Upper lobe of left lung (tissue), 4 donors: ENCODE measurements around the gene PPFIA4.

Experiments
- CTCF ChIP-seq, 6 experiments: fragments of 450-650 bp in 4 of 6; fragments of 200-600 bp in 2 of 6; sonication (generic) in 2 of 6; IDR thresholded peaks; one replicate each; pipeline ENCODE4 v1.5.1; 2016 to 2019; ENCODE audit warnings: antibody characterized with exemption in 6 of 6
- POLR2AphosphoS5 ChIP-seq, 2 donors: sonication (generic); formaldehyde crosslinking; IDR thresholded peaks; one replicate each; pipeline ENCODE4 v1.5.1; 2017; ENCODE audit warnings: antibody characterized with exemption in 2 of 2

GRCh38 chr1:202991112-202991511 lies 35.2 kb upstream of the PPFIA4 start:
- no peak for TF ChIP-seq CTCF (IDR thresholded peaks at IDR 0.05)
- TF ChIP-seq POLR2AphosphoS5 (IDR thresholded peaks at IDR 0.05): no peak
